ENCODE results near the gene RAB31.

Gene RAB31

DNA sequence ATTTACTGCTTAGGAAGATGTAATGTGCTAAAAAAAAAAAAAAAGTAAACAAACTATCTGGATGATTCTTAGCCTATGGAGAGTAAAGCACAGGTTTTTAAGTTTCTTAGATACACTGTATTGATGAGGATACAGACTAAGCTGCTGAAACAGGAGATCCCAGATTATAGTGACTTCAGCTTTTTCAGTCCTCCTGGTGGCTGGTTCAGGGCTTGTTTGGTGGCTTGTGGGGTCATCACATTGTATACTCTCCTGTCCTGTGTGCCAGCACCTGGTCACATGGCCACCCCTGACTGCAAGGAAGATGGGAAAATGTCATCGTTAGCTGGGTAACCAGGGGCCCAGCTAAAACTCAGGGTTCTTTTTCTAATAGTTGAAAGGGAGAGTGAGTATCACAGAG lies 31.4 kb downstream of the RAB31 start:
- no peak for DNase-seq

DNA sequence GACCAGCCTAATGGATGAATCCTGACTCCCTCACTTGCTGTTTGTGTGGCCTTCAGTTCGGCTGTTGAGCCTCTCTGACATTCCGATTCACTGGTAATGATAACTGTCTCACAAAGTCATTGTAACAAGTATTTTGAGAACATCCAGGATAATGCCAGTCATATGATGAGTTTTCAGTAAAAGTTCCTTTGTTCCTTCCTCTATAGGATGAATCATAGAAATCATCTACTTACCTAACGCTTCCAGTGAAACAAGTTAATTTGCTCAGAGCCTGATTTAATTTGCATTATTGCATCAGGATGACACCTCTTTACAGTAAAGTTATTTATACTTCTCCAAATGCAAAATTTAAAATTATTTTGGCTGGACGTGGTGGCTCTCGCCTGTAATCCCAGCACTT lies 32.0 kb downstream of the RAB31 start:
- no peak for DNase-seq

DNA sequence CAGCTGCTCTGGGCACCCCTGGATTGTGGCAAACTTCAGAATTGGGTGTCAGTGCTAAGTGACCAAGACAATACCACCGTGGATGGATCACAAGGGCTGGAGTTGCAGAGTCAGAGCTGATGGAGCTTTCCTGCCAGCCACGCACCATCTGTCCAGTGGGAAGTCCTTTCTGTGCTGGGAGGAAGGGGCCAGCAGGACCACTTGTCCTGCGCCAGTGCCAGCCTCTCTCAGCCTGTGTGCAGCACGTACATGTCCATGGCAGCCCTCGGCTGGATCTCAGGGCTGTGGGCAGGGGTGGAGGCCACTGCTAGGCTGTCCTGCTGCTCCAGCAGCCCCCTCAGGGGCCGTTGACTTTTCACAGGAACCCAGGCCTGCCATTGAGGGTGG lies 33.3 kb downstream of the RAB31 start:
- DNase-seq: no peak

DNA sequence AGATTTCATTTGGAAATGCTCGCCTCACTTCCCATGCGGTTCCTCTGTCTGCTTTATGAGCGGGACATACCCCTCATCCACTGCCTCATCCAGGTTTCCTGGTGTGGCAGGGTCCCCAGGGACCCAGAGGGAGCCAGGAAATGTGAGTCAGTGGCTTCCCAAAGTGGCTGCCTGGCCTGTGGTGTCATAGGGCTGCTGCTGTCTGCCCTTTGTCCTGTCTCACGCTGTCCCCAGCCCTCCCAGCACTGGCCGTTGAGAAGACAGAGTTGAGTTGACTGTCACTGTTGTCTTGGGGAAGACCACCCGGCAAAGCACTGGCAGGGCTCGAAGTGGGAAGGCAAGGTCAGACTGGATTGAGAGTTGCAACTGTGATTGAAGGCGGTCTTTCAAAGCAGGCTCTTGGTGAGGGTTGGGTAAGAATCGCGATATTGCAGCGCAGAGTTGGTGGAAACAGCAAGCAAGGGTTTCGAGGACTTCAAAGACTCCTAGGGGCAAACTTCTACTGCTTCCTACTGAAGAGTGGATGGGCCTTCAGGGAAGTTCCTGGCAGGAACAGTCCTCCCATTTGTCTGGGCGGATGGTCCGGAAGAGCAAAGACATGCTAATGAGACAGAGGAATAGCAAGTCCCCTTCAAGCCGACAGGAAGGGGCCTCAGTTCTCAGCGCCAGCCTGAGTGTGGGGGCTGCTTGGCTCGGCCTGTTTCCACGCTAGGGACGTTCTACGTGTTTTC lies 33.9 kb downstream of the RAB31 start:
- no peak for DNase-seq

DNA sequence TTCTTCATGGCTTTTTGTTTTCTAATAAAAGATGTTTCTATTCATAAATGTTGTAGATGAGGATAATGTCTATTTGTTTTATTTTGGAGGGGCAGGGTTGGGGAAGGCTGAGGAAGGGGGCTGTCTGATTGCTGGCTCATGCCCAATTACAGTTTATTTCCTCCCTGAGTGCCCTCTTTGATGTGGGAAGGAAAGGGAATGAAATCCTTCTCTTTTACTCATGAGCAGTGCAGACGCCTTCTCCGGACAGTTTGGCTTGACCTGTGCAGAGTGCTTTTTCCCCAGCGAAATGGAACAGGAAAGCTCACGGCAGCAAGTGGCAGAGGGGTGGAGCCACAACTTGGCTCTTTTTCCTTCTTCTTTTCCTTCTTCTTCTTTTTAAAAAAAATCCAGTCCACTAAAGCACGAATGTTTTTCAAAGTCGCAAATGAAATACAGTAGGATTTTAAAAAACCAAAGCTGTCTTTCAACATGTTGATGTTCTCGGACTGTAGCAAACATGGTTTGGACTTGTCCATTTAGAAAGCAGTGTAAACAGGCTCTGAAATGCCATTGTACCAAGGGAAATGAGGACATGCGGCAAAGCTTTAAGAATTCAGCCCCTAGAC lies 34.5 kb downstream of the RAB31 start:
- DNase-seq: no peak

DNA sequence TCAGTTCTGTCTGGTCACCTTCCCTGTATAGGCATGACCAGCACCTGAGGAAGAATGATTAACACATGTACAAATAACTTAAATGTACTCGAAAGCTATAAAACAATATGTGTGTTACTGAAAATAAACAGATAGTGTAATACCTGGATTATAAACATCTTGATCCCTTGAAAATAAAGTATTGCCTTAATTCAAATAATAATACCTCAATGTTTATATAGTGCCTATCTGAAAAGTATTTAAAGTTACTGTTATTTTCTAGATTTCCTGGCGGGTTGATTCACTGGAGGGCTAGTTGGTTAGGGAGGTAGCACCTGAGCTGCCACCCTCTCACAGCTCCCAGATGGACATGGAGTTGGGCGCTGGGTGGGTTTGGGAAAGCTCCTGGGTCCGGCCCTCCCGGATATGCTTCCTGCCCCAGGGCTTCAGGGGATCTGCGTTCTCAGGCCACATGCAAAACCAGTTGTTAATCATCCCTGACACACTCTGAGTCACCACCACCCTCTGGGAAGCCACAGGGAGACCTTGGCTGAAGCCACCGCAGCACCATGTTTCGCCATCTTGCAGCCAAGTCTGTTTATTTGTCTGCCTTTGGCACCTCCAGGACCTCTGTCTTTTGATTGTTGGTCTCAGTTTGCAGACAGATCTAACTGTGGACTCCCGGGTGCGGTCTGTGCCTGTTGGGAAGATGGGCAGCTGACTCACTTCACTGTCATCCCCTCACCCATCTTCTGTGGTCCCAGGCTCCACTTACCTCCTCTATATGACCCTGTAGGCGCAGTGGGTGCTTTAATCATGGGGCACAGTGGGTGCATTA lies 35.3 kb downstream of the RAB31 start:
- no peak for DNase-seq

DNA sequence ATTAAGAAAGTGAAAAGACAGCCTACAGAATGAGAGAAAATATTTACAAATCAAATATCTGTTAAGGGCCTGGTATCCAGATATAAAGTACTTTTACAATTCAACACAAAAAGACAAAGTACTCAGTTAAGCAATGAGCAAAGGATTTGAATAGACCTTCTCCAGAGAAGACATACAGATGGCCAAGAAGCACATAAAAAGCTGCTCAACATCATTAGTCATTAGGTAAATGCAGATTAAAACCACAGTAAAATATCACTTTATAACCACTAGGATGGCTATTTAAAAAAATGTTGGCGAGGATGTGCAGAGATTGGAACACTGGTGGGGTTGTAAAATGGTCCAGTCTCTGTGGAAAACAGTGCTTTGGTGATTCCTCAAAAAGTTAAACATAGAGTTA lies 38.9 kb downstream of the RAB31 start:
- no peak for DNase-seq

DNA sequence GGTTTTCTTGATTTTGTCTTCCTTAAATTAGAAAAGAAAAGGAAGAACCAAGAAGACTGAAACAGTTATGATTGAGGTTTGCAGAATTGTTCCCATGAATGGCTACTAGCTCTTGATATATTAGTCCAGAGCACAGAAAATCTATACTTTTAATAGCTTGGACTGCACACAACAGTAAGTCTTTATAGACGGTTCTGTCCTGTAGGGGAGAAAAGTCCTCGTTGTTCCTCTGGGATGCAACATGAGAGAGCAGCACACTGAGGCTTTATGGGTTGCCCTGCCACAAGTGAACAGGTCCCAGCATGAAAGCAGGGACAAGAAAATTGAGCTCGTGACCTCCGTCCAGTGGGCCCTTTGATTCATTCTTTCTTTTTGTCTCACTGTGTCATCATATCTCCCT lies 41.5 kb downstream of the RAB31 start:
- DNase-seq: no peak

DNA sequence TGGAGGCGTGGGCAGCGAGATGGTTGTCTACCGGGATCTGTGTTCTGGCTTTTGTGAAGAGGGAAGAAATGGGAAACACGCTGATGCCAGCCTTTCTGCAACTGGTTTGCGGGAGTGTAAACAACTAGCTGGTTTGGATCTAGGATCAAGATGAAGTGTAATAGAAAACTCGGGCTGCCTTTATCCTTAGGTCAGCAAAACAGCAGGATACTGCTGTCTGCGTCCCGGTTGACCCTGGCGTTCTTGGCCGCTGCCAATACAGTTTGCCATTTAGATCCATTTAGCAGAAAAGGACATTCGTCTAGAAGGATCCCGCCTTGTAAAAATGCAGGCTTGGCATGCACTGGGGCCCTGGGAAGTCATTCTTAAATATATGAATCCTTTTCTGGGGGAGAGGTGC lies 42.0 kb downstream of the RAB31 start:
- DNase-seq: no peak

DNA sequence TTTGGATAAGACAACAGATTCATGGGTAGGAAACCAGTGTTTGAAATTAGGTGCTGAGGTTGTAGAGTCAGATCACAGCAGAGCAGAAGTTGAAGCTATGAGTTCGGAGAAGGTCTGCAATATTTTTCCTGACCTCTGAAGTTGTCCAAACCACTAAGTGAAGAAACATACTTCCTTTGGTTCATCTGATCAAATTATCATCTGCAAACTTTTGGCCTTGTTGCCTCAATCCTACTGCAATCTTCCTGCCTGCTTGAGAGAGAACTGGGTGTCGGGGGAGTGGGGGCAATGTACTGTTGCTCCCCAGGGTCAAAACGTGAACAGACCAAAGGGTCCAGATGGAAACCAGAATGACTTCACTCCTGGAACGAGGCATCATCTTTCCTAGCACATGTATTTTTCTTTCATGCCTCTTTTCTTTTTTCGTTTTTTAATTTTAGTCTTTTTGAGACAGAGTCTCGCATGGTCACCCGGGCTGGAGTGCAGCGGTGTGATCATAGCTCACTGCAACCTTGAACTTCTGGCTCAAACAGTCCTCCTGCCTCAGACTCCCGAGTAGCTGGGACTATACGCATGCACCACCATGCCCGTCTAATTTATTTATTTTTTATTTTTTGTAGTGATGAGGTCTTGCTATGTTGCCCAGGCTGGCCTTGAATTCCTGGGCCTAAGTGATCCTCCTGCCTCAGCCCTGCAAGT lies 42.7 kb downstream of the RAB31 start:
- DNase-seq: no peak

DNA sequence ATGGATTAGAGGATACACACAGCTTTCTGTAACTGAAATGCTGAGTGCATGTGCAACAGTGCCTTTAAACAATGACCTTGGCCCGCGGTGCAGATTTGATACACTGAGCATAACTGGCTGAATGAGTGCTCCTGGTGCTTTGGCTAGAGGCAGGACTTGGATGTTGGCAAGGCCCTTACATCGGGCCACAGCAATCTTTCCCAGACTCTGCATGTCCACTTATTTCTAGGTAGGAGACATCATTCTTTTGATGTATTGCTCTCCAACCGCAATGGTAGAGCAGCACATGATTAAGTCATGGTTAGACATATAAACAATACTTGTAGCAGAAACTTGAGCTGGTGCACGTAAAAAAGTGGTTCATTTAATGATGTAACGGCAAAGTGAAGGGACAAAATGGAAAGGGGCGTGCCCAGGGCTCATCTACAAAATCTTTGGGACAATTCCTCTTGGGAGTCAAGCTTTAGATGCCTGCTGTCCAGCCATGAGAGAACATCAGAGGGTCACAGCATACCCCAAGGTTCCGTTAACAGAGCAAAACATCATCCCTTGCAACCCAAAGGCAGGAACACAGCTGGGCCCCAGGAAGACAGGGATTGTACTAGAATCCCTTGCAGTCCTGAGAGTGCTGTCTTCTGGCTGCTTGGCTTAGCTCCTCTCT lies 43.4 kb downstream of the RAB31 start:
- DNase-seq: no peak

DNA sequence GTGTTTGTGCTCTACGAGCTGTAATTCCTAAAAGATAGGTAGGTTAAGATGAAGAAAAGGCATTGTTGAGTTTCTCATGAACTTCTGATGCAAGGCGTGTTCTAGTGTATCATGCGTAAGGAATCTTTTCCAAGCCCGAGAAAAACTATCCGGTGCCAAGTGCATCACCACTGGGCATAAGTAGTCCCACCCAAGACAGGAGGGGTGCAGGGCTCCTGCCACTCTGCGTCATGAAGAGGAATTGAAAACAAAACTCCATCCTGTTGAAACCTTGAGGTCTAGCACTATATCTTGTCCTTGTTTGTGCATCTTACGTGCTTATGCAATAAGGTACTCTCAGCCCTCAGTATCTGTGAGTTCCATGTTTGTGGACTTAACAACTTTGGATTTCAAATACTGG lies 45.7 kb downstream of the RAB31 start:
- no peak for DNase-seq

DNA sequence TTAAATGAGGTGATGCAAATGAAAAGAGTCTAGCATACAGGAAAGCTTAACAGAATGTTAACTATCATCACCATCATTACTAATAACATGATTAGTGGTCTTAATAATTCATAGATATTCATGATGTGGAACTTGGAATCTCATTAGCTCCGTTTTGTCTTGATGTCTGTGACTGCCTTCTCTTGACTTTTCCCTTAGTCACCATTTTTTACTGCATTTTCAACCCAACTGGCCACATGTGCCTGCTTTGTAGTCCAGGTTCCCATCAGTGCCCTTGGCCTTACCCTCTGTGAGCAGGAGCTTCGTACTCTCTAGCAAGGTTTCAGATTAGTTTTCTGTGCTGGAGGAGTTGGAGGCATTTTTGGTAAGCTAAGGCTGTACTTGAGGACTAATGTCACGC lies 47.0 kb downstream of the RAB31 start:
- no peak for DNase-seq

DNA sequence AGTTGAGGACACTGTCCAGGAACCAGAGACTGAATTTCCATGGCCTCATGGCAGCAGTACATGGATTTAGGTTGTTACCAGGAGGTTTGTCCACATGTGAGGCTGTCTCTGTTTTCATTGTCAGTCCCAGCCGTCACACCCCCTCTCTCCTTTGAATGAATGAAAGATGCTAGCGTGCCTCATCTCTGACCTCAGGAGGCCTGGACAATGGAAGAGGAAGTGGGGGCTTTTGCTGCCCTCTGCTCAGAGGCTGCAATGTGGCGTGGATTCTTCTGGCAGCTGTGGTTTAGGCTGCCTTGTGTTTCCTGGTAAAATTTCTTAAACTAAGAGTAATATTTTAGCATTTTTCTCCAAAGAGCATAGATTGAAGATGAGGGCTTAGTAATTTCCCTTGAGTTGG lies 47.5 kb downstream of the RAB31 start:
- DNase-seq: no peak

DNA sequence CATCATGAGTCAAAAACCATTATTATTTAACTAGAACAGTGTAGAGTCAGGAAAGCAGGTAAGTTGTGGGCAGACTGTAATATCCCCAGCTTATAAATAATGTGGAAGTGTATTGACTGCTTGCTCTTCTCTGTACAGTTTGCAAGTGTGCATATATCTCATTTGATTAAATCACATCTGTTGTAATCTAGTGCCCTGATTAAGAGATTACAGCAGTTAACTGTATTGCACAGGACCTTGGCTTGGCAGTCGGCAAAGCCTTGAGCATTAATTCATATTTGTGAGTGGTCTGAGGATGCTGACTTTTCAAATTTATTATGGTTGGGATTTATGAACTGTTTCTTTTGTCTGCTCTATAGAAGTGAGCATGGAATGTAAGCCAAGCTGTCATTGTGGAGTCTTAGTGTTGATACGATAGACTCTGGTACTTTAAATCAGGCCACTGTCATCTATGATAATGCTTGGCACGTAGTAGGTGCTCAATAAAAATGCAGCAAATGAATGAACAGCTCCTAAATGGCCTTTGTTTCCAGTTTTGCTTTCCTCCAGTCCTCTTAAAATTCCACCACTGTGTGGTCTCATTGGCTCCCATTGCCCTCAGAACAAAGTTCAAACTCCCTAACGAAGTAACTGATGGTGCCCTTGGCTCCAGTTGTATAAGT lies 48.3 kb downstream of the RAB31 start:
- no peak for DNase-seq

DNA sequence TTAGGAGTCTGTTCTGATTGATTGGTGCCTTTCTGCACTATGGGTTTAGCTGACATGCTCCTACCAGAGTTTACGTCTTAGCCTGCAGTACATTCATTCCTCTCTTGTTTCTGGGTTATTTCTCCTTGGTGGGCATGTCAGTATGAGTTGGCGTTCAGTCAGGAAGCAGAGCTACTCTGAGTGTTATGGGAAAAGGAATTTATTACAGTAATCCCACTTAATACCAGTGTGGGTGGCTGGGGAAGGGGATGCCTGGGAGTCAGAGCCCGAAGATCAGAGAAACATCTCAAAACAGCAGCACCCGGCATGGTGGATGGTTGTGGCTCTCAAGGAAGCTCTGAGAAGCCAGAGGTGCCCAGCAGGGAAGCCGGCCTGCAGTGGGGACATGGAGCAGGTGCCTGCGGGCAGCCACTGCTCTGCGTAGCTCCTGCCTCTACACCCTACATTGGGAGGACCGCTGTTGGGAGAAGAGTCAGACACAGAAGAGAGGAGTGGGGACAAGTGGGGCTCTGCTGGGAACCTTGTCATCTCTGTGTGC lies 48.9 kb downstream of the RAB31 start:
- DNase-seq: no peak

DNA sequence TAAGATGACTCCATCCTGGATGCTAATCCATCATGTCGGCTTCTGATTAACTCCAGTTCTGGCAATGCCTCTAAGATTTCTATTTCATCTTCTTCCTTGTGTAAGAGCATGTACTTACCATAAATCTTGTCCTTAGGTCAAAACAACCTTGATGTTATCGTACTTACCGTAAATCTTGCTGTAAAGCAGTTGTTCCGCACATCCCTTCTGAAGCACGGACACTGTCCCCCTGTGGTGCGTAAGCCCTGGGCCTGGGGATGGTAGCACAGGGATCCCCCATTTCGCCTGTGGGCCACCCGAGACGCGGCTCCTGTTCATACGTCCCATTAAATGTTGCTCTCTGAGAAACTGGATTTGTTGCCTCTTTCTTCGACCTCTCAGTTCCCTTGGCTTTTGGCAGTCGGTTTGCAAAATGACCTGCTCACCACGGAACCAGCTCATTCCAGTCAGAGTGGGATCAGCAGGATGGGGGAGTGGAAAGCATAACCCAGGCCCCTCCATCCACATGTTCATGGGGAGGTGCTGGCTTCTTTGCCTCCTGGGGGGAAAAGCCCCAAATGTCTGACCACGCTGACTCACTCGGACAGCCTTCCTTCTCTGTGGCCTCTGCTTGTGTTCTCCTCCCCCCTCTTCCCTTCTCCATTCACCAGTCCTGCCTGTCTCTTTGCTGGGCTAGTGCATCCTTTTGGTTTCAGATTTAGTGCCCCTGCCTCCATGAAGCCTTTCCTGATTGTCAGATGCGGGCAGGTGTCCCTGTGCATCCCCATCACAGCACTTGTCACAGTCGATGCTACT lies 49.9 kb downstream of the RAB31 start:
- DNase-seq: no peak

DNA sequence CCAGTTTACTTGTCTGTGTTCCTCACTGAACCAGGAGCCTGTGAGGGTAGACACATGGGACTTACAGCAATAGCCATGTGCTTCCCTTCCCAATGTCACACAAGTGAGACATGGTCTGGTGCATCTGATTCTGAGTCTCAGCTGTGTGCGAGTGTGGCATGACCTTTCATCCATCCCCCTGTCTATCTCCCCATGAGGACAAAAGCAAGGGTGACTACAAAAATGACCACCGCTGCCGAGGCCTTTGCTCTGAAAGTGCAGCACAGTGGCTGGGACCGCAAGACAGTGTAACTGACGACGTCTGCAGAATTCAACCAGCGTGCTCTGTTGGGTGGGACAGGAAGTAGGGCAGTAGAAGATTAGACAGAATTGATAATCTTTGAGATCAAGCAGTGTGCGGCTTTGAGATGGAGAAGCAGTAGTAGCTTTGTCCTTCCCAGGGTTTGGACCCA lies 50.5 kb downstream of the RAB31 start:
- peak; percentile 51 for DNase-seq

DNA sequence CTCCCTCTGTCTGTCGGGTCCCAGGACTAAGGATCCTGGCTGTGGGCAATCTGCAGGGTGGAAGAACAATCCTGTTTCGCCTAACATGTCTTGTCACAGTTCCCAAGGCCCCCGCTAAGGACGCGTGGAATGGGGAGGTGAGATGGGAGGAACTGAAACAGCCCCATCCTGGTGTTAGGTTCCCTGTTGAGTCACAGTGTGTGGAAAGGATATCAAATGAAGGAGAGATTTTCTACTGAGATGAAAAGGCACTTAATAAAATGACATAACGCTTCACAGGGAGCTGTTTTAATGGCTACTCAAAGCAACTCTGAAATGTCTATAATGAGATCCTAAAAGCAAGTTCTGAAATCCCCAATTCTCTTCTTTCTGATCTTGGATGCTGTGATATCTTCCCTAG lies 52.5 kb downstream of the RAB31 start:
- DNase-seq: no peak

DNA sequence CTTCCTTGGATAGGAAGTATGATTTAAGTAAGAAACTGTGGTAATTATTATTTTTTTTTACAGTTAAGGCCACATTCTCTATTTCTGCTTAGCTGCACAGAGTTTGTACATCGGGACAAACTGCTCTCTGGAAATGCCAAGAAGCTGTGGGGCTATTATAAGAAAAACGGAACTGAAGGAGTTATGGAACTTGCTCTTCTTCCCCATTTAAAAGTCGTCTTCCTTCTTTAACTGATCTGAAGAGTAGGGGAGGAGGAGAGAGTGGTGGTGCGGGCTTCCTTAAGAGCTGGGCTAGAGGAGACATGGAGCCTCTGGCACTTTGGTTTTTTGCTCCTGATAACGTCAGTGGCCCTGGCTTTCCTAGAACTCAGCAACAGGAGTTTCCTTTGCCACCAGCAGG lies 54.4 kb downstream of the RAB31 start:
- peak; percentile 27 for DNase-seq

DNA sequence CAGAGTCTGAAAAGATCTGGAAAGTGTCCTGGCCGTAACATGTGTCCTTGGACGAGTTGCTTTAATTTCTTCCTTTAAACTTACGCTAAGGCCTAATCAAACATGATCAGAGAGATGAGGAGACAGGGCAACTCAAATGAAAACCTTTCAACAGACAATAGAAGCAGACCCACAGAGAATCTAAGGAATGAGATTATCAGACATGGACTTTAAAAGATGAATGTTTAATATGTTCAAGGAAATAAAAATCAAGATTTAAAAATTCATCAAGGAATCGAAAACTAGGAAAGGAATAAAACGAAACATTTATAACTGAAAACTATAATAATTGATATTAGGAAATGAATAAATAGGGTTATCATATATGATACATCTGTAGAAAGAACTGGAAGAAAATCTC lies 55.1 kb downstream of the RAB31 start:
- DNase-seq: no peak

Data from hematopoietic multipotent progenitor cell treated with erythropoietin and hydrocortisone succinate and interleukin-3 and kit ligand, for 8 days (in vitro differentiated cells).